Measurements from ENCODE around the gene ABL2.
"Not testable (repeated sequence)": the region's sequence is repeated elsewhere in the genome, so short reads cannot be mapped to it uniquely, and the experiment has no call there.

Gene ABL2

DNA sequence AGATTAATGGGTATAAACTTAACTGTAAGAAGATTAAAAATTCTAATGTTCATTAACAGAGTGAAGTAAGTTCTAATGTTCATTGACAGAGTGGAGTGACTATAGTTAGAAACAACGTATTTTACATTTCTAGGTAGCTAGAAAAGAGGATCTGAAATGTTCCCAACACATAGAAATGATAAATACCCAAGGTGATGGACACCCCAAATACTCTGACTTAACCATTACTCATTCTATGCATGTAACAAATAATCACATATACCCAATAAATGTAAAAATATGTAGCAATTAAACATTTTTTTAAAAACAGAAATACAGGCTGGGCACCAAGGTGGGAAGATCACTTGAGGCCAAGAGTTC is 62.1 kb downstream of the ABL2 start:
- DNase-seq = no peak

DNA sequence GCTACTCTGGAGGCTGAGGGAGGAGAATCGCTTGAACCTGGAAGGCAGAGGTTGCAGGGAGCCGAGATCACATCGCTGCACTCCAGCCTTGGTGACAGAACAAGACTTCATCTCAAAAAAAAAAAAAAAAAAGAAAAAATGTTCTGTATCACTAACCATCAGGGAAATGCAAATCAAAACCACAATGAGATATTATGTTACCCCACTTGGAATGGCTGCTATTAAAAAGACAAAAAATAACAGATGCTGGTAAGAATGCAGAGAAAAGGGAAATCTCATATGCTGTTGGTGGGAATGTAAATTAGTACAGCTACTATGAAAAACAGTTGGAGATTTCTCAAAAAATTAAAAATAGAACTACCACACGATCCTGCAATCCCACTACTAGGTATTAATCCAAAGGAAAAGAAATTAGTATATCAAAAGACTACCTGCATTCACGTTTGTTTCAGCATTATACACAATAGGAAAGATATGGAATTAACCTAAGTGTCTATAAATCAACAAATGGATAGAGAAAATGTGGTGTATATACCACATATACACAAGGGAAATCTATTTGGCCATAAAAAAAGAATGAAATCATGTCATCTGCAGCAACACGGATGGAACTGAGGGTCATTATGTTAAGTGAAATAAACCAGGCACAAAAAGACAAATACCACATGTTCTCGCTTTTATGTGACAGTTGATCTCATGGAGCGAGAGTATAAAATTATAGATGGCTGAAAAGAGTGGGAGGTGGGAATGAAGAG is 62.6 kb downstream of the ABL2 start:
- no peak for DNase-seq

DNA sequence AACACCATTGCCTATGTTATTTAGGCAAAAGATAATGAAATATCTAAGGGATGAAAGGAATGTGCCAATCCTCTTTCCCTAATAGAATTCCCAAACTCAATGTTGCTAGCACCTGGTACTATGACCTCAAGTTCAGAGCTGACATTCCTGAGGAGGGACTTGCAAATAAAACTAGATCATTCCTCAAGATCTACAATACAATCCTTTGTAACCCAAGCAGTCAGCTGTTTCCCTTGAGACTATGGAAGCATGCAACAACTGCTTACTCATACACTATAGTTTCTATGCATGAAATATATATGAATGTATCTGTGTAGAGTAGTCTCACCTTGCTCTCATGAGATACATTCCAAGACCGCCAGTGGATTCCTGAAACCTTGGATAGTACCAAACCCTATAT is 65.0 kb downstream of the ABL2 start:
- no peak for DNase-seq

DNA sequence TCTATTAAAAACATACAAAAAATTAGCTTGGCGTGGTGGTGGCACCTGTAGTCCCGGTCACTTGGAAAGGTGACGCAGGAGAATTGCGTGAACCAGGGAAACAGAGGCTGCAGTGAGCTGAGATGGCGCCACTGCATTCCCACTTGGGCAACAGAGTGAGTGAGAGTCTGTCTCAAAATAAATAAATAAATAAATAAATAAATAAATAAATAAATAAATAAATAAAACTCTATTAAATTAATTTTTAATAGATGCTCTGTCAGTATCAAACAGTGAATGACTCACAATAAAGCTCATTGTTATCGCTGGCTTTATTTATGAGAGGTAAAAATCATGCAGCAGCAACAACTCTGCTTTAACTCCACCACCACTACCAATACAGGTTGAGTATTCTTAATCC is 72.8 kb downstream of the ABL2 start:
- DNase-seq = no peak

DNA sequence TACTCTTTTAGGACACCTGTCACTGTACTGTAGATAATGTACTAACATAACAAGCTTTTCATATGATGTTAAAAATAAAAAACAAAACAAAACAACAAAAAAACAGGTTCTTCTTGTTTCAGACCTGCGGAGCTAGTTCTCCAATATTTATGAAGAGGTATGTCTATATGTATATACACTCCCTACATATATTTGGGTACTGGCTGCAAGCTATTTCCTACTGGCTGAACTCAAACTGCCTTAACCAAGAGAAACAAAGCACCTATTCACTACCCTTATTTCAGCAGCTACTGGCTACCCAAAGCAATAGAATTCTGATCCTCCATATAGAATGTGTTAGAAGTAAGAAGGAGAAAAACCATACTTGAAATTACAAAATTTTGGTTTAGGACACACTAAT is 73.5 kb downstream of the ABL2 start:
- DNase-seq = no peak

DNA sequence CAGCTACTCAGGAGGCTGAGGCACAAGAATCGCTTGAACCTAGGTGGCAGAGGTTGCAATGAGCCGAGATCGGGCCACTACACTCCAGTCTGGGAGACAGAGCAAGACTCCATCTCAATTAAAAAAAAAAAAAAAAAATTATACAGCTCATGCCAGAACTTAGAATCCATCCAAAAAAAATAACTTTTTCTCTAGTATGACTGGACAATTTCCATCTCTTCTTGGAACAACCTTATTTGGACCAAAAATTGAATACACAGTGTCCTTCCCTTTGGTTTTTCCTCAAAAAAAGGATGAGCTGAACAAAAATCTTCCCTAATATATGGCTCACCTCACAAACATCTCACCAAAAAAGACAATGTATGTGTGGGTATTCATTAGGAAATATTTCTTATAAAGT is 73.9 kb downstream of the ABL2 start:
- no peak for DNase-seq

DNA sequence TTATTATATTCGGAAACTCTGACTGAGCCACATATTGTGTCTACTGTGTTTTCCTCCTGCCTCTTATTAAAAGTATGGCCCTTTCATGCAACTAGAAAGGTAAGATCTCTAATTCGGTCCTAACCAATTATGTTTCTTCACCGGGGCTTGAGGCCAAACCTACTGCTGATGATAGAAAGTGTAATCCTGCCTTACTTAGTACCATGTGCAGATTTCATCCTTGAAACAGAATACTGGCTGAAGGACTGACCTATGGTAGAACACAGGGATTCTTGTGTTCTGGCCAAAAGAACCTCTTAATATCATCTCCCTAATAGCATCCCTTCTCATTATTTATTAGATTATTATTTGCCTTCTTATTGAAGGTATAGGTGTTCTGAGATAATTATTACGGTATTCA is 75.0 kb downstream of the ABL2 start:
- no peak for DNase-seq

DNA sequence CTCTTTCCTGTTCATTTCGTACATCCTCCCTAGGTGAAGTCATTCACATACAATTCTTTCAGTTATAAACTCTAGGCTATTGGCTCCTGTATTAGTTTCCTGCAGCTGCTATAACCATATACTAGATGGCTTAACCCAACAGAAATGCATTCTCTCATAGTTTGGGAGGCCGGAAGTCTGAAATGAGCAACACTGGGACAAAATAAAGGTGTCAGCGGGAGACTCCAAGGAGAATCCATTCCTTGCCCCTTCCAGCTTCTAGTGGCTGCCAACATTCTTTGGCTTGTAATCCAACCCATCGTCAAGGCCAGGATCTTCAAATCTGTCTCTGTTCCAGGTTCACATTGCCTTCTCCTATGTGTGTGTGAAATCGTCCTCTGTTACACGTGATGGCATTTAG is 76.3 kb downstream of the ABL2 start:
- DNase-seq = no peak

DNA sequence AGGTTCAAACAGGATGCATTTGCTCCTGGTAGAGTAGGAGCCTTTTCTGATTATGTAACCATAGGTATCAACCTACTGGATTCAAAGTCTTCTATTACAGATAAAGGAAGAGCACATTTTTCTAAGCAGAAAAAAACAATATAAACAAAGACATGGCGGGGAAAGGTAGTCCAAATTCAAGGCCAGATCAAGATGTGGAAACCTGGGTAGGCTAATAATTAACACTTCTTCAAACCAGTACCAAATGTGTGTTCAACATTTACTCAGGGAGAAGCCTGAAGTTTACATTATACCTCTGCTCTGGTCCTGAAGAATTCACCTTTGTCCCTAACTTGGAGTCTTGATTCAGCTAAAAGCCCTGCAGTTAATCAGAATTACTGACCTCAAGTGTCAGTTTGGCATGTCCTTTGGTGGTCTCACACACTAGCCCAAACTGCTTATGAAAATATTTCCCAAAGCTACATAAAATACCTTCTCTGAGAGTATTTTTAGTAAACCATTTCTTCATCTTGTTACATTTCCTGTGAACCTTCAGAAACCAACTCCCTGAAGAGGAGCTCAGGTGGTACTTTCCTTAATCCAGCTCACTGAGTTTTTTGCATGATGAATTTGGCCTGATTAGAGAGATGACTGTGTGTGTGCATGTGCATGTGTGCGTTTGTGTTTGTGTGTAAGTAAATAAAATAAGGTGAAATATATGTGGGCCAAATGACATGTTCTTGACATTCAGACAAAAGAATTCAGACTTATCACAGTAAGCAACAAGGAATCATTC is 77.4 kb downstream of the ABL2 start:
- no peak for DNase-seq

DNA sequence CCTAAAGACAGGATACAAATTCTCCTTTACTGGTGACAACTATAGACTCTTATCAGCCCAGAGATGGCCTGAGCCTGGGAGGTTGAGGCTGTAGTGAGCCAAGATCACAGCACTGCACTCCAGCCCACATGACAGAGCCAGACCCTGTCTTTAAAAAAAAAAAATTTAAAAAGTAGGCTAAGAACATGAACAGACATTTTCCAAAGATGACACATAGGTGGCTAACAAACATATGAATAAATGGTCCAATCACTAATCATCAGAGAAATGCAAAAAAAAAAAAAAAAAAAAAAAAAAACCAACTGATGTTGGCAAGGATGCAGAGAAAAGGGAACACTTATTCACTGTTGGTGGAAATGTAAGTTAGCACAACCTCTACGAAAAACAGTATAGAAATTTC is 82.6 kb downstream of the ABL2 start:
- DNase-seq = no peak

DNA sequence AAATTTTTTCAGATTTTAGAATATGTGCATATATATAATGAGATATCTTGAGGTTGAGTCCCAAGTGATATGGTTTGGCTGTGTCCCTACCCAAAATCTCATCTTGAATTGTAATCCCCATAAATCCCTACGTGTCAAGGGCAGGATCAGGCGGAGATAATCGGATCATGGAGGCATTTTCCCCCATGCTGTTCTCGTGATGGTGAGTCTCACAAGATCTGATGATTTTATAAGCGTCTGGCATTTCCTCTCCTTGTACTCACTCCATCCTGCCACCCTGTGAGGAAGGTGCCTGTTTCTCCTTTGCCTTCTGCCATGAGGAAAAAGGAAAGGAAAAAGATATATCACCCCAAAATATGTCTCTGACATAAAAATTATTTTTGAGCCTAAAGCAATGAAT is 83.0 kb downstream of the ABL2 start:
- no peak for DNase-seq

DNA sequence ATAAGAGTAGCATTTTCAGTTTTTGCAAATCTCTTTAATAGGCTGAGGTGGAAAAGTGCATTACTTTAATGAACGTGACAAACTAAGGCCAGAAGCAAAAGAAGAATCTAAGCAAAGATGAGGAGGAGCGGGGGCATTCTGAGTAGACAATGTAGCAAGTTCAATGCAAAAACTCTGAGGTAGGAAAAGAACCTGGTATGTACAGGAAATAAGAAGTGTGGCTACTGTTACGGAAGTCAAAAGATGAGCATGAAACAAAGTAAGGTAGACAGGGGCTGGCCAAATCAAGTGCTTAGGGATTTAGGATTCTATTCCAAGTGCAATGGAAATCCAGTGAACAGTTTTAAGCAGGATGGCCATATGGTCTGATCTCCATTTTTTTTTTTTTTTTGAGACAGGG is 84.0 kb downstream of the ABL2 start:
- no peak for DNase-seq

DNA sequence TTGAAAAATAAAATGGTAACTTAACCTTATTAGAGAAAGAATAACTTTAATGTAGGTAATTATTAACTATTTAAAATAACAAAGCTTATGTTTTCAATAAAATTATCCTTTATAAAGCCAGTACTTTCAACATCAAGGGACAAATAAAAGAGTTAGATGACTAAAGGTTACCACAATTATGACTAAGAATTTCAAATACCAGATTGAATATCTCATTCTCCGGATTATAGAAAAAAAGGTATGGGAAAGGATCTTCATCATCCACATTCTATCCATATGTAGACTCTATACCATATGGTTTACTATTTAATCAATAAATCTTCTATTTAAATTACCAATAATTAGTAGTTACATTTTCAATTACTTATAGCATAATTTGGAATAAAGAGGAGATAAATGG is 84.9 kb downstream of the ABL2 start:
- DNase-seq = no peak

DNA sequence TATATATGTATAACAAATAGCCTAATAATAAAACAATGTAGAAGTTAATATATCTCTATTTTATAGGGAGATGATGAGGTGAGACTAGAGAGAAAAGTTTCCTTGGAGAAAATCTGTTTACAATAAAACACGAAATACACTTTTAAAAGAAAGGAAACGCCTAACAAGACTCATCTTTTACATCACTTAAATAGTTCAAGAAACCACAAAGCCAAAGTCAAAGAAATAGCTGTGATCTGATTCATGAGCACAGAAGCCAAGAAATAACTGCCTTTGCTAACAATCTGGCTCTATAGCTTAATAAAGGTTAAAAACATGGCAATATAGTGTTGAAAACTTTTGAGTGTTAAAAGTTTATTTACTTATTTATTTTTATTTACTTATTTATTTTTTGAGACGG is 86.2 kb downstream of the ABL2 start:
- no peak for DNase-seq

DNA sequence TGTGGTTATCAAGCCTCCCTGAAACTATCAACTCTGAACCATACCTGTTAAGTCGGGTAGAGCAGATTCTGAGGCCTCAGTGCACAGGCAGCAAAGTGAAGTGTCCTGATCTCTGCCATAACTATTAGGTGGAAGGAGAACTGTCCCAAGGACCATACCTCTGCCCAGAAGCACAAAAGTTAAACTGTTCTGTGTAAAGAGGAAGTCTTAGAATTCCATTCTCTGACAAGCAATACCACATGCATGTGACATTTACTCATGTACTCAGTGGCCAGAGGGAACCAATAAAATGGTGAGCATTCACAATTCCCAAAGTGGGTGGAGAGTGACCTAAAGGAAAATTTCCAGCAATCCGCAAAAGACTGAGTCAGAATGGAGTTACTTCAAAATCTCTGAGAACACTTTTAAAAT is 86.6 kb downstream of the ABL2 start:
- DNase-seq = no peak

DNA sequence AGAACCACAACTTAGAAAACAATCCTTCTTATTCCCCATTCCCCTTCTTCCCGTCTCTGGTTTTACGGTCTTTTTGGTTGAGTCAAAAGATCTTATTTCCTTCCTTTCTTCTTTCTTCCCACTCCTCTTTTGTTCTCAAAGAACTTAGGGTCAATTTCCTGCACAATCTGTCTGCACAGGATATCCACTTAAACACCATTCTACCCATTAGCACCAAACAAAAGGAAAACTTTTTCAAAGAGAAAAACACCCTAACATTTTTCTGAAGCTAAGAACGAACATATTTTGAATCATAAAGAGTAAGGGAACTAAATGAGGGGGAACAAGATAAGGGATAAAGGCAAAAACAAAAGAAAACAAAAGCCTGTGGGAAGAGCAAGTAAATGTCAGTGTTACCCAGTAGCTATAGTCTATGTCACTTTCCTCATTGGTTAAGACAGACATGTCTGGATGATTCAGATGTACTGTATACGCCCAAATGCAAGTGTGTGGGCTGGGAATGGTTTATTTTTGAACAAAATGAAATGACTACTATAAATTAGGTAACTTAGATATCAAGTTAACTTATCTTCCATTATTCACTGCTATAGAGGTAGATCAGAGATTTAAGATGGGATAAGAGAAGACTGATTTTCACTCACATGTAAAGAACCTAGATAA is 87.8 kb downstream of the ABL2 start:
- DNase-seq = no peak

DNA sequence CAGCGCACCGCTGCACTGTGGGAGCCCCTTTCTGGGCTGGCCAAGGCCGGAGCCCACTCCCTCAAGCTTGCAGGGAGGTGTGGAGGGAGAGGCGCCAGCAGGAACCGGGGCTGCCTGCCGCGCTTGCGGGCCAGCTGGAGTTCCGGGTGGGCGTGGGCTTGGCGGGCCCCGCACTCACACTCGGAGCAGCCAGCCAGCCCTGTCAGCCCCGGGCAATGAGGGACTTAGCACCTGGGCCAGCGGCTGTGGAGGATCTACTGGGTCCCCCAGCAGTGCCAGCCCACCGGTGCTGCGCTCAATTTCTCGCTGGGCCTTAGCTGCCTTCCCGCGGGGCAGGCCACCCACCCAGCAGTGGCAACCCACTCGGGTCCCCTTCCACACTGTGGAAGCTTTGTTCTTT is 90.7 kb downstream of the ABL2 start:
- not testable (repeated sequence) for DNase-seq

DNA sequence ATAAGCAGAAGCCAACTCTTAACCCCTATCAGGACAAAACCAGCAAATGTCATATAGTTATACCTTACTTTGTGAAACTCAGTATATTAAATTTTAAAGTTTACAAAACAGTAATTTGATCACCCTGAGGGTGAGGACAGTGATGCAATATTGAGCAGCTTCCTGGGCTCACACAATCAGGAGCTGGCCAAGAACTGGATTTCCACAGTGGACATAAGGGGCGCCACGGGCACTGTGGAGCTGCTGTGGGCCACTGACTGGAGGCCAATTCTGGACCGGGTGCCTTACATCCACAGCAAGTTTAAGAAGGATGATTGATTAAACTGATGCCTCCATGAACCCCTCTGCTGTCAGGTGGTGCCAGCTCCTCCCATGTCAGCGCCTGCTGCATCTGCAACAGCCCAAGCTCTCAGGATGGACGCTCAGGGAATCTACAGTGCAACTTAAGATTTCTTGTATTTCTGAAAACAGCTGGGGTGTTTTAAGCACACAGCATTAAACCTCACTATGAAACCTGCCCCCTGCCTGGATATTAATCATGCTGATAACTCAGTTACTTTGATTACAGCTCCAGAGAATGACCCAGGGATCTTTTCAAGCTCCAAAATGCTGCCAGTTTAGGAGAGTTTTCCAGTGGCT is 91.7 kb downstream of the ABL2 start:
- DNase-seq = no peak

DNA sequence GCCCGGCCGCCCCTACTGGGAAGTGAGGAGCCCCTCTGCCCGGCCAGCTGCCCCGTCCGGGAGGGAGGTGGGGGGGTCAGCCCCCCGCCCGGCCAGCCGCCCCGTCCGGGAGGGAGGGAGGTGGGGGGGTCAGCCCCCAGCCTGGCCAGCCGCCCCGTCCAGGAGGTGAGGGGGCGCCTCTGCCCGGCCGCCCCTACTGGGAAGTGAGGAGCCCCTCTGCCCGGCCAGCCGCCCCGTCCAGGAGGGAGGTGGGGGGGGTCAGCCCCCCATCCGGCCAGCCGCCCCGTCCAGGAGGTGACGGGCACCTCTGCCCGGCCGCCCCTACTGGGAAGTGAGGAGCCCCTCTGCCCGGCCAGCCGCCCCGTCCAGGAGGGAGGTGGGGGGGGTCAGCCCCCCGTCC is 93.8 kb downstream of the ABL2 start:
- DNase-seq = not testable (repeated sequence)

DNA sequence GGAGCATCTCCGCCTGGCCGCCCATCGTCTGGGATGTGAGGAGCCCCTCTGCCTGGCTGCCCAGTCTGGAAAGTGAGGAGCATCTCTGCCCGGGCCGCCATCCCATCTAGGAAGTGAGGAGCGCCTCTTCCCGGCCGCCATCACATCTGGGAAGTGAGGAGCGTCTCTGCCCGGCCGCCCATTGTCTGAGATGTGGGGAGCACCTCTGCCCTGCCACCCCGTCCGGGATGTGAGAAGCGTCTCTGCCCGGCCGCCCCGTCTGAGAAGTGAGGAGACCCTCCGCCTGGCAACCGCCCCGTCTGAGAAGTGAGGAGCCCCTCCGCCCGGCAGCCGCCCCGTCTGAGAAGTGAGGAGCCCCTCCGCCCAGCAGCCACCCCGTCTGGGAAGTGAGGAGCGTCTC is 94.3 kb downstream of the ABL2 start:
- DNase-seq = not testable (repeated sequence)

DNA sequence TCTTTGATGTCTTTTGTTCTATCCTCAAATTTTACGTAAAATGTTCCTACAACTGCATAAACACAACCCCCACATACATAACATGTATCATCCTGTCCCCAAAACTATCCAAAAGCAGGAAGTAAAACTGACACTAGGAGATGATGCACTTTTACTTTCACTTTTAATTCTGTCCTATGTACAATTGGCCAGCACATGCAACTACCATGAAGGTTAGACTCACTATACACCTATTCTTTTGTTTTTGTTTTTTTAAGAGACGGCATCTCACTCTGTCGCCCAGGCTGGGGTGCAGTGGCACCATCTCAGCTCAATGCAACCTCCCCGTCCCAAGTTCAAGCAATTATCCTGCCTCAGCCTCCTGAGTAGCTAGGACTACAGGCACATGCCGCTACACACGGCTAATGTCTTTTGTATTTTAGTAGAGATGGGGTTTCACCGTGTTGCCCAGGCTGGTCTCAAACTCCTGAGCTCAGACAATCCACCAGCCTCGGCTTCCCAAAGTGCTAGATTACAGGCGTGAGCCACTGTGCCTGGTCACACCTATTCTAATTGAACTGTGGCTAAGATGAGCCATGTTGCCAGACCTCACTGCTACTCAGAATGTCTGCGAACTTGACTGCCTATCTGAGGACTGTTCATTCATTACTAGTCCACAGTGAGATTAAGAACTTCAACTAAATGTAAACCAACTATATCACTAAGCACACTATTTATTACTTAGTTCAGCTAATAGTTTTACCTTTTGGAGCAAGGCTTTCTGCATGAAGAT is 99.6 kb downstream of the ABL2 start:
- no peak for DNase-seq

DNA sequence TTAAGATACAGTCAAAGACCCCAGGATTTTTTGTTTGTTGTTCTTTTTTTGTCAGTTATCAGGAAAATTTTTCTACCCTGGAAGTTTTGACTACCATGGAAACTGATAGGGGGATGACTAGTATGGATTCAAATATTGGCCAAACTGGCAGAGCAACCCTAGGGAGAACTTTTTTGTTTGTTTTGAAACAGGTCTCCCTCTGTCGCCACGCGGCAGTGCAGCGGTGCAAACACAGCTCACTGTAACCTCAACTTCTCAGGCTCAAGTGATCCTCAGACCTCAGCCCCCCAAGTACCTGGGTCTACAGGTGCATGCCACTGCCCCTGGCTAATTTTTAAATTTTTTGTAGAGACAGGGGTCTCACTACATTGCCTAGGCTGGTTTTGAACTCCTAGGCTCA is 101.0 kb downstream of the ABL2 start:
- DNase-seq = no peak
